GM18502 (cell line): Measurements from ENCODE around the gene SIRPA.

ENCODE experiments used
- ATAC-seq: cut with Tn5 transposase; IDR thresholded peaks from one replicate; pipeline ENCODE4 v1.9.1; 2021; ENCODE audit warnings: mild to moderate bottlenecking; ENCODE audit not compliant: unreplicated experiment, poor library complexity

SIRPA gene

DNA sequence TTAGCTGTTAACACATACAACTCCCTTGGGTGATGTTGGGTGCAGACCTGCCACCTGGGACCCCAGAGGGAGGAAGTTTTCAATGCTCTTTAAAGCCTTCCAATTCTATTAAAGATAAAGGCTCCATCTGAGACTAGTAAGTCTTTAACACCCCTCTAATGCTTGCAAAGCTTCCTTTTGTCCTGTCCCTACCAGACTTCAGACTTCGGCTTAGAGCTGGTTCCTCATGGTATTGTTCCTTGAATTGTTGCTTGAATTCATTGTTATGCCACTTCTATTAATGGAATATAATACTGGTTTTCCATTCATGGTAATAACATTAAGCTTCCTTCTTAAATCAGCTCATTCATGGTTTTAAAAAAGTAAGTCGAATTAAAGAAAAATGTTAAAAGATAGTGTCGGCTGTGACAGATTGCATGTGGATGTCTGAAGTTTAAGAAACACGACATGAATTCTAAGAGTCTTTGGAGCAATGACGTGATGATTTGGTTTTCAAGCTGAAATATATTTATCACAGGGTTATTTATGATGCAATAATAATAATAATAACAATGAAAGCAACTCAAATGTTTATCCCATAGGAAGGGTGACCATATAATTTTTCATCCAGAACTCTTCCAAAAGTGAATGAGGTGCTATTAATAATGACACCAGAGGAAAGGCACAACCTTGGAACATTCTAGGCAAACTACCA is 76.8 kb downstream of the SIRPA start:
- no peak for ATAC-seq

DNA sequence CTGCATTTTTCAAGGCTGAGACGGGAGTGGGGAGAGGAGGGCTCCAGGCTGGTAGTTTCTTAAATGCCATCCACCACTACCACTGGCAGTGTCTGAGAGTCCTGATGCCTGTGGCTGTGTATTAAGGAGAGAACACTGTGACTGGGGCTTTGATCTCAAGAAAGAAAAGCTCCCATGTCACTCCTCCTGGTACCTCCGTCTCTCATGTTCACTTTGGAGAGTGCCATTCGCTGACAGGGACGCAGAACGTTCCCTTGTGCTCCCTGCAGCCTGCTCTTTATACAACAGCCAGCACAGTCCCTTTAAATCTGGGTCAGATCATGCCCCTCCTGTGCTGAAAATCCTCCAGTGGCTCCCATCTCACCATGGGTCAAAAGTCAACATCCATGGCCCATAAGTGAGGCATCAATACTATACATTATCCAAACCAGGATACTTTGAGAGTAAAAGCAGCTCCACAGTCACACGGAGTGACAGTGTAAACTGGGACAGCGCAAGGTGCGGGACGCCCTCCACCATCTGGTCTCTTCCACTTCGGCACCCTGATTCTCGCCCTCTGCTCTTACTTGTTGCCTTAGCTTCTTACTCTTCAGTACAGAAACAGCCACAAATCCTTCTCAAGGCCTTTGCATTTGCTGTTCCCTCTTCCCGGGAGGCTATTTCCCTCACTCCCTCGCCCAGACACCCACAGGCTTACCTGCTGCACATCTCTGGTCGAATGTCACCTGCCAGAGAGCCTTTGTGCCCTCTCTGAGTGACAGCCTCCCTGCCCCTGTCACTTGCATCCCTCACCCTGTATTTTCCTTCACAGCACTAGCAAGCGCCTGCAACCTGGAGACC is 78.6 kb downstream of the SIRPA start:
- ATAC-seq, result no peak

DNA sequence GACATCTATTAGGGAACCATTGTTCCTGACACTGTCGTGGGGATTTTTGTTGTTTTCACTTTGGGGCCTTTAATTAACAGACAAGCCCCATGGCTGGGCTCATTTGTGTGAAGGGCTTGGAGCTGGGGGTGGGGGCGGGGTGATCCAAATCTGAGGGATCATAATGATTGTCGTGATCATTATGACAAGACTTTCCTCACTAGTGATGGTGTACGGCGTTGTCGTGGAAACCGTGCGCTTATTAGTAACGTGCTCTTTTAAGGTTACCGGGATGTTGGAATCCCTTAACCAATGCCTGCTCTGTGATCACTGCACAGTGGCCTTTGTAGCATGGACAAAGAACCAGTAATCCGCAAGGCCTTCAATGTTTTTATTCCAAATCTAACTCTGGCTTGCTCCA is 80.1 kb downstream of the SIRPA start:
- no peak for ATAC-seq

DNA sequence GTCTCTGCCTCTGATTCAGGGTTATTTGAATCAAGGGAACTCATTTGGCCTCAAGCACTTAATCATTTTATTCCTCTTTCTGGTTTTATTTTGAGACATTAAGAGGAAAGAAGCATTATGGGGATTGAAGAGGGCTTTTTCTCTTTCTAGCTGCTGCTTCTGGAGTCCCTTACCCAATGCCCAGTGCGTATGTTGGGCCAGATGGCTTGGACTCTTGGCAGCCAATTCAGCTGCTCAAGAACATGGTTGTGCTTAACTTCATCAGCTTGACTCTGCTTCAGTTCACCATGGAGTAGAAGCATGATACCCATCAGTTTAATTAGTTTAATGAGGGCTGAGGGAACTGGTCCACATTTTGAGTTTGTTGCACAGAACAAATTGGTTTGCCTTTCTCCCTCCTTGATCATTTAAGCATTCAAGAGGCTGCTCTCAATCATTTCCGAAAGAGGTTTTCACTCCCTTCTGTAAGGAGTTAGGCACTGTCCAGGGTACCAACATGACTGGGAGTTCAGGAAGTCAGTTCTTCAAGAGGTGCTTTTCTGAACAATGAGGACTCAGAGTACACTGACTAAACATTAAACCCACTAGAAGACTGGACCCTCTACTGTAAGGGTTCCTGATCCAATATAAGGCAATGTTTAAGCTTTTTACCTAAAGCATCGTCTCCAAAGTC is 84.0 kb downstream of the SIRPA start:
- ATAC-seq, result no peak

DNA sequence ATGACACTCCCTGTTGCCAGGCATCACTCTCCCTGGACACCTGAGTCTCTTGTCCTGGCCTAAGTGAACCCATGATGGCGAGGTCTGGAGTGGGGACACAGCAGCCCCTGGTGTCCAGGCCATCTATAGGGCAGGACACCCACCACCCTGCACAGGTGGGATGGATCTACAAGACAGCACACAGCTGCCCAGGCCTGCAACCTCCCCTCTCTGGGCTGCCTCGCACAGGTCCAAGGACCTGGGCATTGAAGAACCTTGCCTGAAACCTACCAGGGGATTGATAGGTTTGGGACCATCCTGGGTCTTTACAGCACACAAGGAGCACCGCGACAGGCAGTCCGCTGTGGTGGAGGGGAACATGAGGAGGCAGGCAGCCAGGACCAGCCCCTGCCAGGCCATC is 87.5 kb downstream of the SIRPA start:
- no peak for ATAC-seq

DNA sequence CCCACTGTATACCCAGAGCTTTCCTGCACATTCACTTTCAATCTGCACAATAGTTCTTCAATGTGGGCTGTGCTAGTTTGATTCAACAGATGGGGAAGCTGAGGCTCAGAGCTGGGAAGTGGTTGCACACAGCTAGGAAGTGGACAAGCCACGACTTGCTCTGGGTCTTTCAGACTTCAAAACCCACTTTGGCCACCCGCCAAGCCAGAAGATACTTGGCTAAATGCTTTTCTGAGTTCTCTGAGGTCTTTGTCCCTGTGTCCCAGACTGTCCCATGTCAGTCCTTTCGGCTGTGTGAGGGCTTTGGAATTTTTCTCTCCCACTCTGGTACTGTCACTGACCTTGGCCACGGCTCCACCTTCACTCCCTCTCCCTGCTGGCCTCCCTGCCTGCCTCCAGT is 88.1 kb downstream of the SIRPA start:
- no peak for ATAC-seq

DNA sequence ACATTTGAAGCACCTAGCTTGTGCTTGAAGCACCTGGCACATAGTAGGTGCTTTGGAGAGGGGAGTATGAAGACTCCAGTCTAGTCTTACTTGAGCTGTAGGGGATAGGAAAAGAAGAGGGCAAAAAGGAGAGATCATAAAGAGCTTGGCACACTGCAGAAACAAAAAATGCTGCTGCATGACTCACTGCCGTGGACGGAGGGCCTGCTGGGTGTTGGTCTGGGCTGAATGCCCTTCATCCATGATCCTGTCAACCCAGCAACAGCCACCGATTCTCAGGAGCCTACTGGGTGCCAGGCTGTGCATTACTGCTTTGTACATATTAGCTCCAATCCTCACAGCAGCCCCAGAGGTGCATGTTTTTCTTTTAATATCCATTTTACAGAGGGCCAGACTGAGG is 92.6 kb downstream of the SIRPA start:
- no peak for ATAC-seq
